ENCODE measurements around the gene KLHL7.
"Not testable (repeated sequence)": the region's sequence is repeated elsewhere in the genome, so short reads cannot be mapped to it uniquely, and the experiment has no call there.

Gene KLHL7

DNA sequence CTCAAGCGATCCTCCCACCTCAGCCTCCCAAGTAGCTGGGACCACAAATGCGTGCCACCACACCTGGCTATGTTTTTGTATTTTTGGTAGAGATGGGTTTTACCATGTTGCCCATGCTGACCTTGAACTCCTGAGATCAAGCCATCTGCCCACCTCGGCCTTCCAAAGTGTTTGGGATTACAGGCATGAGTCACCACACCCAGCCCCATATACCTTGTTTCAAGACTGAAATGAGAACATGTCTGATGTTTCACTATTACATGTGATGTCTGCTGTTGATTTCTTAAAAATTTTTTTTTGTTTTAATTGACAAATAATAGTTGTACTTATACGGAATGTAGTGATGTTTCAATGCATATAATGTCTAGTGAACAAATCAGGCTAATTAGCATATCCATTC, 14.5 kb downstream of the KLHL7 start:
- TF ChIP-seq, protein P1, sequence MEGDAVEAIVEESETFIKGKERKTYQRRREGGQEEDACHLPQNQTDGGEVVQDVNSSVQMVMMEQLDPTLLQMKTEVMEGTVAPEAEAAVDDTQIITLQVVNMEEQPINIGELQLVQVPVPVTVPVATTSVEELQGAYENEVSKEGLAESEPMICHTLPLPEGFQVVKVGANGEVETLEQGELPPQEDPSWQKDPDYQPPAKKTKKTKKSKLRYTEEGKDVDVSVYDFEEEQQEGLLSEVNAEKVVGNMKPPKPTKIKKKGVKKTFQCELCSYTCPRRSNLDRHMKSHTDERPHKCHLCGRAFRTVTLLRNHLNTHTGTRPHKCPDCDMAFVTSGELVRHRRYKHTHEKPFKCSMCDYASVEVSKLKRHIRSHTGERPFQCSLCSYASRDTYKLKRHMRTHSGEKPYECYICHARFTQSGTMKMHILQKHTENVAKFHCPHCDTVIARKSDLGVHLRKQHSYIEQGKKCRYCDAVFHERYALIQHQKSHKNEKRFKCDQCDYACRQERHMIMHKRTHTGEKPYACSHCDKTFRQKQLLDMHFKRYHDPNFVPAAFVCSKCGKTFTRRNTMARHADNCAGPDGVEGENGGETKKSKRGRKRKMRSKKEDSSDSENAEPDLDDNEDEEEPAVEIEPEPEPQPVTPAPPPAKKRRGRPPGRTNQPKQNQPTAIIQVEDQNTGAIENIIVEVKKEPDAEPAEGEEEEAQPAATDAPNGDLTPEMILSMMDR (conservative IDR thresholded peaks at IDR 0.05; ENCODE audit: low read length): no peak
- no peak for DNase-seq (ENCODE audit: low read depth)
- no peak overlapping the region for H3K4me3 ChIP-seq (ENCODE audit: low read length)

DNA sequence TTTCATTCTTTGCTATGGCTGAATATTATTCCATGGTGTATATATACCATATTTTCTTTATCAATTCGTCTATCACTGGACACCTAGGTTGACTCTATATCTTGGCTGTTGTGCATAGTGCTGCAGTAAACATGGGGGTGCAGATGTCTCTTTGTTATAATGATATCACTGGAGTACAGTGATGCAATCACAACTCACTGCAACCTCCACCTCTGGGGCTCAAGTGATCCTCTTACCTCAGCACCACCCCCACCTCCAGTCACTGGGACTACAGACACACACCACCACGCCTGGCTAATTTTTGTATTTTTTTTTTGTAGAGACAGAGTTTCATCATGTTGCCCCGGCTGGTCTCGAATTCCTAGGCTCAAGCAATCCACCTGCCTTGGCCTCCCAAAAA, 15.6 kb downstream of the KLHL7 start:
- TF ChIP-seq, protein P1 (conservative IDR thresholded peaks at IDR 0.05; ENCODE audit: low read length): no peak
- no peak for DNase-seq (ENCODE audit: low read depth)
- no peak overlapping the region for H3K4me3 ChIP-seq (ENCODE audit: low read length)

DNA sequence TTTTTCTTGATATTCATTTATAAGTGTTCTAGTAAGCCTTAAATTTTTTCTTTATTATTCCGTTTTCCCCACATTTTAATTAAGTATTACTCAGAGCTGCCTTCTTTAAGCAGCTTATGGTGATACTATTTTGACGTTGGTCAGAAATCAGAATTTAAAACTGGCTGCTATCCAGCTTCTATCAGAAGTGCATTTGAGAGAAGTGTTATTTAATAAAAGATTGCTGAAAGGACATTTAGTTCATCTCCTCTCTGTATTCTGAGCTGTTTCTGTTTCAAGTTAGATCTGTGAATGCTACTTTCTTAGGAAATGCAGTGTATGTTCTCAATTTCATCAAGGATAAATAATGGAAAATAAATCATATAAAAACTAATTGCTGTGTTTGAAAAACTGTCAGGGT, 17.4 kb downstream of the KLHL7 start:
- no peak overlapping the region for H3K4me3 ChIP-seq (ENCODE audit: low read length)
- no peak for DNase-seq (ENCODE audit: low read depth)
- TF ChIP-seq, protein P1 (conservative IDR thresholded peaks at IDR 0.05; ENCODE audit: low read length): no peak

DNA sequence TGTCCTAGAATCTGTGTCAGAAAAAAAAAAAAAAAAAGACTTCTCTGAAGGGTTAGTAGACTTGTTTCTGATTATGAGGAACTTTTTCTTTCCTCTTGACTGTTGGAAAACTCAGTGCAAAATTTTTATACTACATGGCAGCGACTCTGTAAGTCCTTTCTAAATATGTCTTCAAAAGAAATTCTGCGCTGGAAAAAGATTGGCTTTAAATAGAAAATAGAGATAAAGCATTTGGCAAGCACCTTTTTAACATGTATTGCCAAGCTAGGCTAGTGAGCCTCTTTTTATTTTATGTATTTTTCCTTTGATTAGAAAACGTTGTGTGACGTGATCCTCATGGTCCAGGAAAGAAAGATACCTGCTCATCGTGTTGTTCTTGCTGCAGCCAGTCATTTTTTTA, 17.9 kb downstream of the KLHL7 start:
- DNase-seq (ENCODE audit: low read depth): no peak
- no peak overlapping the region for H3K4me3 ChIP-seq (ENCODE audit: low read length)
- TF ChIP-seq, protein P1 (conservative IDR thresholded peaks at IDR 0.05; ENCODE audit: low read length): no peak

DNA sequence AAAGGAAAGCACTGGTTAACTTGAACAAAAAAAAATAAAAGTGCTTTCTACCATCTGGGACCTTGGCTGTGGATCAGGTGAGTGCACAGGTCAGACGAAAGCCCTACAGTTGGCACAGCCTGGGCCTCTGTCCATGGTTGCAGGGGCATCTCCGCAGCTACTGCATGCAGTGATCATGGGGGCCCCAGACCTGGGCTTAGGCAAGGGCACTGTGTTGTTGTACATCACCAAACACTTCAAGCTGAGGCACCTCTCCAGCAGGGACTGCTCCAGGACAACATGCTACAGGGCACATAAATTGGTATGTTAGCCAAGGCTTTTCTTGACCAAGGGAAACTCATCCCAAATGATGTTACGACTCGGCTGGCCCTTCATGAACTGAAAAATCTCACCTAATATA, 23.5 kb downstream of the KLHL7 start:
- no peak for DNase-seq (ENCODE audit: low read depth)
- no peak overlapping the region for H3K4me3 ChIP-seq (ENCODE audit: low read length)
- TF ChIP-seq, protein P1 (conservative IDR thresholded peaks at IDR 0.05; ENCODE audit: low read length): no peak

DNA sequence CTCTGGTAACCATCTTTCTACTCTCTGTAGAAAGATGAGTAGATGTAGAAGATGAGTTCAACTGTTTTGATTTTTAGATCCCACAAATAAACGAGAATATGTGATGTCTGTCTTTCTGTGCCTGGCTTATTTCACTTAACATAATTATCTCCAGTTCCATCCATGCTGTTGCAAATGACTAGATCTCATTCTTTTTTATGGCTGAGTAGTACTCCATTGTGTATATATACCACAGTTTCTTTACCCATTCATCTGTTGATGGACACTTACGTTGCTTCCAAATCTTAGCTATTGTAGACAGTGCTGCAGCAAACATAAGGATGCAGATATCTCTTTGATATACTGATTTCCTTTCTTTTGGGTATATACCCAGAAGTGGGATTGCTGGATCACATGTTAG, 26.2 kb downstream of the KLHL7 start:
- not testable (repeated sequence) for H3K4me3 ChIP-seq (ENCODE audit: low read length); DNase-seq (ENCODE audit: low read depth)

DNA sequence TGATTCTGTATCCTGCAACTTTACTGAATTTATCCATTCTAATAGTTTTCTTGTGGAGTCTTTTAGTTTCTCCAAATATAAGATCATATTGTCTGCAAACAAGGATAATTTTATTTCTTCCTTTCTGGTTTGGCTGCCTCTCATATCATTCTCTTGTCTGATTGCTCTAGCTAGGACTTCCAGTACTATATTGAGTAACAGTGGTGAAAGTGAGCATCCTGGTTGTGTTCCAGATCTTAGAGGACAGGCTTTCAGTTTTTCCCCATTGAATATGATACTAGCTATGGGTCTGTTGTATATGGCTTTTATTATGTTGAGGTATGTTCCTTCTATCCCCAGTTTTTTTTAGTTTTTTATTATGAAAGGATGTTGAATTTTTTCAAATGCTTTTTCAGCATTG, 28.2 kb downstream of the KLHL7 start:
- no peak for DNase-seq (ENCODE audit: low read depth)
- TF ChIP-seq, protein P1 (conservative IDR thresholded peaks at IDR 0.05; ENCODE audit: low read length): no peak
- H3K4me3 ChIP-seq (ENCODE audit: low read length): no peak overlapping the region

DNA sequence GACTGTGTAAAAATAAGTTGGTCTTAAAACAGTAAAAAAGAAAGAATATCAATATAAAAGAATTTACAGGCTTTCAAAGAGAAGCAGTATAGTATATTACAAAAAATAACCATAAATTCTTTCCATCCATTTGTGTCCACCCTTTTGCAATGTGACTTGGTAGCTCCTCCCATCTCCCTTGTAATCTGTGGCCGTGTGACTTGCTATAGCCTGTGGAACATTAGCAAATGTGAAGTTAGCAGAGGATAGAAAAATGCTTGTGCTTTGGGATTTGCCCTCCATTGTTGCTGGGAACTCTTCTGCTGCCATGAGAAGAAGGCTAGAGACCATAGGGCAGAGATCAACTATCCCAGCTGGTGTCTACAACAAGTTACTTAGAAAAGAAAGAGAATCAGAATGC, 30.2 kb downstream of the KLHL7 start:
- no peak overlapping the region for H3K4me3 ChIP-seq (ENCODE audit: low read length)
- no peak for DNase-seq (ENCODE audit: low read depth)
- TF ChIP-seq, protein P1 (conservative IDR thresholded peaks at IDR 0.05; ENCODE audit: low read length): no peak

Measured in AG10803 (cell line).